DMS153 (cell line): ENCODE measurements around the gene NKX1-1.

Experiments used
- DNase-seq: peaks from one replicate; lab custom pipeline; 2025; lab: John Stamatoyannopoulos, UW

NKX1-1 gene

GRCh38 chr4:1416948-1417260 is 10.7 kb upstream of the NKX1-1 start:
- no peak for DNase-seq

GRCh38 chr4:1416051-1416947 is 10.1 kb upstream of the NKX1-1 start:
- DNase-seq, result no peak

GRCh38 chr4:1415681-1415981 is 9.4 kb upstream of the NKX1-1 start:
- DNase-seq, result no peak

GRCh38 chr4:1414831-1415680 is 8.8 kb upstream of the NKX1-1 start:
- no peak for DNase-seq

GRCh38 chr4:1413687-1414479 is 7.6 kb upstream of the NKX1-1 start:
- no peak for DNase-seq

GRCh38 chr4:1413204-1413663 is 7.0 kb upstream of the NKX1-1 start:
- DNase-seq, result no peak

GRCh38 chr4:1412376-1413203 is 6.3 kb upstream of the NKX1-1 start:
- DNase-seq, result no peak

- DNase-seq, result no peak
Measured at GRCh38 chr4:1411436-1412375, 5.5 kb upstream of the NKX1-1 start.

- DNase-seq, result no peak
Measured at GRCh38 chr4:1410491-1411325, 4.5 kb upstream of the NKX1-1 start.

- no peak for DNase-seq
Measured at GRCh38 chr4:1409491-1410425, 3.5 kb upstream of the NKX1-1 start.

GRCh38 chr4:1409079-1409478 is 2.8 kb upstream of the NKX1-1 start:
- no peak for DNase-seq

- DNase-seq, result no peak
Measured at GRCh38 chr4:1408418-1408817, 2.2 kb upstream of the NKX1-1 start.

- no peak for DNase-seq
Measured at GRCh38 chr4:1407657-1408333, 1.6 kb upstream of the NKX1-1 start.

GRCh38 chr4:1406981-1407656 is 877 bp upstream of the NKX1-1 start:
- no peak for DNase-seq

- no peak for DNase-seq
Measured at GRCh38 chr4:1405636-1406393, 427 bp downstream of the NKX1-1 start.

- no peak for DNase-seq
Measured at GRCh38 chr4:1405254-1405635, 997 bp downstream of the NKX1-1 start.
